GM21723 (cell line): ENCODE data around the gene MAPKAPK2.

Source experiments
- ATAC-seq: cut with Tn5 transposase; IDR thresholded peaks from one replicate; pipeline ENCODE4 v1.9.1; 2021; ENCODE audit warnings: mild to moderate bottlenecking, moderate library complexity; ENCODE audit not compliant: unreplicated experiment

MAPKAPK2 gene

DNA sequence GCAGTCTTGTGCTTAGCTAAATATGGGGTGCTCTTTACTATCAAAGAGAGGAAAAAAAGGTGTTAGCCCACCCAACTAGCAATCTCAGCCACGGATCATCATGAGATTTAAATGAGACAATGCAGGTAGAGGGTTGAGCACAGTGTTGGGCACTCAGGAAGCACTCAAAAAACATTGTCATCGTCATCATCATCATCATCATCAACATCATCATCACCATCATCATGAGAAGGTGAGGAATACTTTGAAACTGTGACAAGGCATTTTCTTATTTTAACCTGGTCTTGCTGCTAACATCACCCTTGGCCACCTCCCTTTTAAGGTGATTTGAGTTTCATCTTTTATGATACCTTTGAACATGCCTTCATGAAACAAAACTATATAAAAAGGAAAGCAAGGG is 3.3 kb upstream of the MAPKAPK2 start:
- ATAC-seq, result no peak

DNA sequence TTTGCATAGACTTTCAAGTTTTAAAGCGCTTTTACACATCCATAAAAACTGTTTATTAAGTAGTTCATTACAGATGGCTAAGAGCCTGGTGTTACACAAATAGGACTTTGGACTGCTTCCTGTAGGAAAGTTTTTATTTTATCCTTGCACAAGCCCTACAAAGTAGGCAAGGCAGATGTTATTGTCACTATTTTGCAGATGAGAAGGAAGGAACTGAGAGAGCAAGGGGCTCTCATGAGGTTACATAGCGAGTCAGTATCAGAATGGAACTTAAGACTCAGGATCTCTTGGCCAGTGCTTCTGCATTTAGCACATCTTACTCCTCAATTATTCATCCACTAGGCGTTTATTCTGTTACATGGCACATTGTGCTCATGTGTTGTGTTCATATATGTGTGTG is 2.6 kb upstream of the MAPKAPK2 start:
- no peak for ATAC-seq

DNA sequence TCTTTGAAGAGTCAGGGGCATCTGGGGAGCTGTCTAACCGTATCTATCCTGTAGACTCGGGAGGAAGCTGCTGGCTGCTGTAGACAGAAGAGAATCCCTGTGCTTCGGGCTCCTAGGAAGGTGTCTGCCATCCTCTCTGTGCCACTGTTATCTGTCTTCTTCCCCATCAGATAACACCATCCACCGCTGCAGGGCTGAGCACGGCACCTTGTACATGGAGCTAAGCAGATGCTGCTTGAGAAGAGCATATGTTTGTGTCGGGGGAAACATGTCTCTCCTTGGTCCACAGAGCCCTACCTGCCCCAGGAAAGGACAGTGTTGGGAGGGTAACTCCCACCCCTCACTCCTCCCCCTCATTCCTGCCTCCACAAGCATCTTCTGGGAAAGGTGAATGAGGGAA is 1.4 kb upstream of the MAPKAPK2 start:
- ATAC-seq, result no peak

DNA sequence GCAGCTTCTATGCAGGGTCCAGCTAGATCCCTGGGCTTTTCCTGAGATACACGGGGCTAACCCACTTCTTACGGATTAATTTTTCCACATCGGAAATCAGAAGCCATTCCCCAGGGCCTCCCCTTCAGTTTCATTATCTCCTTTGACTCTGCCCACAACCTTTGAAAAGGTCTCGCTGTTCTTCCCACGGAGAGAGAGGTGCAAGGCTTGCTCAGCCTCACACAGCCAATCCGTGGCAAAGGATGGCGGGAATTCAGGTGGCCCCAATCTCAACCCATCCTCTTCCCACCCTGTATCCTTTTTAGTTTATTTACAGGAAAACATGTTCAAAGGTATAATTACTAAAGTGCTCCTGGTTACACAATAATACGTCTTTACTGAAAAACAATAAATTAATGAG is 702 bp upstream of the MAPKAPK2 start:
- ATAC-seq, result no peak

DNA sequence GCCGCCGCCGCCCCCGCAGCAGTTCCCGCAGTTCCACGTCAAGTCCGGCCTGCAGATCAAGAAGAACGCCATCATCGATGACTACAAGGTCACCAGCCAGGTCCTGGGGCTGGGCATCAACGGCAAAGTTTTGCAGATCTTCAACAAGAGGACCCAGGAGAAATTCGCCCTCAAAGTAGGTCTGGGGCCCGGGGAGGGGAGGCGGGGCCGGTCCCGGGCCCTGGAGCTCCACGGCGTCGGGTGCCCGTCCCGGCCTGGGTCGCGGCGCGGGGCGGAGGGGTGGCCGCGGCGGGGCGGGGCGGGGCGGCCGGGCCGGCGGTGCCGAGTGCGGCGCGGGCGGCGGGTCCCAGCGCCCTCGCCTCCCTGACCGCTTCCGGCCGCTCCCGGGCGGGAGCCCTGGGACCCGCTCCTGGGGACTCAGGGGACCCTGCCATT is 646 bp downstream of the MAPKAPK2 start:
- peak; percentile 29 for ATAC-seq

DNA sequence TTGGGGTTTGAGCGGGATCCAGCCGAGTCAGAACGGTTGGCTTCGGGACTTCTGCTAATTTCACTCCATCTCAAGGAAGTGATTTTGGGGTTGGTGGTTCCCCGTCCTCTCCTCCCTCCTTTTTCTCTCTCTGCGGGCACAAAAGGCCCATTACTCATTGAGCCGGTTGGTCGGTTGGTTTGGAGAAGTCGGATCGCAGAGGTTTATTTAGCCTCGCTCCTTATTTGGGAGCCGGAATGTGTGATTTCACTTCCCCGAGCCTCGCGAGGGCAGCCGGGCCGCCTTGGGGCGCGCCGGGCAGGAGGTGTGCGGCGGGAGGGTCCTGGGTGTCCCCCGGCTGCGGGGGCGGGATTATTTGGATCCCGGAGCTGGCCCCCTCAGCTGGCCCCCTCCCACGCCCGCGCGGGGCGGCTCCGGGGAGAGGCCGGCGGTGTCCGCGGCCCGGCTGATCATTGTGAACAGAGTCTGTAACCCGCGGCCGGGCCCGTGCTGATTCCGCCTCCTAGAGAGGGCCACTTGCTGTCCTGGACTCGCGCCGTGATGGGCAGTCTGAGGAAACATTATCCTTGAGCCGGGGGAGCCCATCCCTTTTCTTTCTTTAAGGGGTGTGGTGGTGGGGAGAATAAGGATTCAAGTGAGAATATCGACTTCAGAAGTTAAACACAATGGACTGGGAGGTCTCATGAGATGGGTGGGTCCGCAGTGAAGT is 1.2 kb downstream of the MAPKAPK2 start:
- ATAC-seq, result peak; percentile 12

DNA sequence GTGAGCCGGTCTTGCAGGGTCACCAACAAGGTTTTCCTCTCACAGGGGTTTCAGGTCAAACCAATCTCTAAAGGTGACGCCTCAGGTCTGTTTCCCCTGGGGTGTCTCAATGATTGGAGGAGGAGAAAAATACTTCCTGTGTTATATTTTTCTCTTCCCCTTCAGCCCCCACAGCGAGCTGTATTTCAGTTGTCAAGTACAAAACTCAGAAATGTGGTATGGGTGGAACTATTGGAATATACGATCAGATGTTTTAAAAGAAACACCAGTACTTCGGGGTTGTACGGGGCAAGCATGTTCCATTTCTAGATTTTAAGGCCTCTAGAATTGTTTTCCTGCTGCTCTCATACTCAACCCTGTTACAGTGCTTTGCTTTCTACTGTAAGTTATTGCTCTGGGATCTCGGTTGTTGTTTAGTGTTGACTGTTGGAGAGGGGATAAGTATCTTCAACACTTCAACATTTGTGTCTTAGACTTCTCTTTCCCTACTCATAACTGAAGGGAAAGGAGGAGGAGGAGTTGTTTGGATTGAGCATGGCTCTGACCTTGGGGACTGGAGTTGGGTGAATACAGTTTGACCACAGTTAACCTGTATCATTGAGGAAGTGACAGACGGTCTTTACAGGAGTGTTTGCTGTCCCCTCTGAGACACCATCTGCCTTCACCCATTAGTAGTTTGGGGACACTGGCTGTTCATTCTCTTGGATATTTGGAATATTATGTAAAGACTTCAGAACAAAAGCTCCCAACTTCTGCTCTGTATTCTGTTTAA is 2.0 kb downstream of the MAPKAPK2 start:
- ATAC-seq, result peak; percentile 35

DNA sequence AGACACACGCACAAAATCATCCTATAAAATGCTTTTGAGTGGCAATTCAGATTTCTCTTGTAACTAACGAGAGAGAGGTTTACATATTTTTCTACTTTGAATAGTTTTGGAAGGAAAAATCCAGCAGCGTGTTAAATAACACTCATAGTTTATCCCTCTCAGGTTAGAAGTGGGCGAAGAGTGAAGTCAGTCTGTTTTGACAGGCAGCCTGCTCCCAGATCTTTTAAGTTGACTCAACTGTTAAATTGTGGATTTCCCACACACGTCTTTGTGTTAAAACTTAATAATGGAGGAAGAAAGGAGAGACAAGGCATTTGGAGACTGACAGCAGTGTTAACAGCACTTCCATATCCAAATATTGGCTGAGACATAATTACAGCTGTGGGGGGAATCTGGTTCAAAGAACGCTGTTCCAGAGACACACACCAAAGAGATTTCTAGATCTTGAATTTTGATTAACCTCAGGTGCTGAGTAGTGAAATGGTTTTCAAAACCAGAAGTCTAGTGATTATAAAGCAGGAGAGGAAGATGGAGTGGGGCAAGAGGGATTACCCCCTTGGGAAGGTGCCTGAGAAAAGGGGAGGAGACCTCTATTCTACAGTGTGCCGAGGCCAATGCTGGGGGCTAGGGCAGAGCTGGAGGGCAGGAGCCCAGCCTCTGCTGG is 2.7 kb downstream of the MAPKAPK2 start:
- no peak for ATAC-seq

DNA sequence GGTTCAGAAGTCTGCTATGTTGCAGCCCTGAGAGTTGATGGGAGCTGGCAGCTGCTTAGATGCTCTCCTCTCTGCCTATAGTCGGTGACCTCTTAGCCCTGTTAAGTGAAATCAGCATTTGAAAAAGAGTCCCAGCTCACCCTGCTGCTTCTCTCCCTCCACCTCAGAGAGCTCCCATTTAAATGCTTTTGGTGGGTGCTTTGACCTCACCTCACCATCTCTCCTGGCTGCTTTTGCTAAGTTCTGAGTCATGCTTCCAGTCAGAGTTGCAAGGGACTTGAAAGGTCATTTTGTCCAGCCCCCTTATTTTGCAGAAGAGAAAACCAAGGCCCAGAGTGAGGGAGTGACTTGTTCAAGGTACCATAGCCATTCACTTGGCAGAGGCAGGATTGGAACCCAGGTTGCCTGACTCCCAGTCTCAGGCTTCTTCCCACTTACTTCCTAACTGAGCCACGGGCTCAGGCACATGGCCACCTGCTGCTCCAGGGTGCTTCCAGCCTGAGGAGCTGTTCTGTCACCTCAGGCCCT is 3.3 kb downstream of the MAPKAPK2 start:
- no peak for ATAC-seq

DNA sequence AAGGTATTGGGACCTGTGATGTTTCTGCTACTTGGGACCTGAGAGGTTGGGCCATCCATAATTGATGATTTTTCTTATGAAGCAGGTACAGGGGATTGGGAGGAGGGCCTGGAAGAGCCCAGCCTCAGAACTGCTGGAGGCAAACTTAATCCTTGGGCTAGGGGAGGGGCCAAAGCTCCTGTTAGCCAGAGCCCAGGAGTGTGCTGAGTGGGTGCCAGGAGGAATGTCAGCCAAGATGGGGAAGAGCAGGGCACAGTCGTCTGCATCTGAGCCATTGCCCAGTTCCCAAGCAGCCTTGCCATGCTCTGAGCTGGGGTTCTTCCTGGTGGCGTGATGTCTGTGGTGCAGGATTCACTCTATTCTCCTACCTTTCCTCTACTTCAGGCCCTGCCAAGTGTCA is 5.8 kb downstream of the MAPKAPK2 start:
- ATAC-seq, result no peak

DNA sequence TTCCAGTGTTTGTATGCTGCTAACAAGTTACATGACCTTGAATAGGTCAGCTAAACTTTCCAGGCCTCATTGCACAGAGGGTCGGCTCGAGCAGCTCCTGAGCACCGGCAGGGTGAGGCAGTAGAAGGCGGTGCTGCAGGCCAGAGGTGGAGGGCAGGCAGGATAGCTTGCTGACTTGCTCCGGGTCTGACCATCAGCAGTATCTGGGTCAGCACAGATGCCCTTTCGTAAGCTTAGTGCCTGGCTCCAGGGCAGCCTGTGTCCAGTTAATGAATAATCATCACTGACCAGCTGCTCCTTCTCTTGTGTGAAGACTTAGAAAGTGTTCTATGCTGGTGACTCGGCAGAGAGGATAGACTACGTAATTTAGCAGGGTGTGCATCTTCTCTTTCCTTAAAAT is 6.9 kb downstream of the MAPKAPK2 start:
- ATAC-seq, result no peak

DNA sequence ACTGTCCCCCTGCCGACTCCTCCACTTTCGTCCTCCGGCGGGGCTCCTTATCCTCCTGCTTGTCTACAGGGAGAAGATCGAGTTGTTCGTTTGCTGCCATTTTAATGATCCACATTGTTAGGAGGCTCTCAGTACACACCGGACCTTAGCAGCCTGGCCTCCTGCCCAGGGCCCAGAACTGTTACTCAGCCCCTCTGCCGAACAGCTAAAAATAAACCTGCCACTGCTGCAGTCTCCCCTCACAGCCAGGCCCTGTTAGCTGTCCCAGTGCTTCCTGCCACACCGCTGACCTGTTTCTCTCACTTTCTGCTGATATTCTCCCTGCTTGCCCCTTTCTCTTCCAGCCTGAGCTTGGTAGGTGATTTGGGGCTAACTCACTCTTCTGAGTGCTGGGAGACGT is 8.3 kb downstream of the MAPKAPK2 start:
- ATAC-seq, result no peak

DNA sequence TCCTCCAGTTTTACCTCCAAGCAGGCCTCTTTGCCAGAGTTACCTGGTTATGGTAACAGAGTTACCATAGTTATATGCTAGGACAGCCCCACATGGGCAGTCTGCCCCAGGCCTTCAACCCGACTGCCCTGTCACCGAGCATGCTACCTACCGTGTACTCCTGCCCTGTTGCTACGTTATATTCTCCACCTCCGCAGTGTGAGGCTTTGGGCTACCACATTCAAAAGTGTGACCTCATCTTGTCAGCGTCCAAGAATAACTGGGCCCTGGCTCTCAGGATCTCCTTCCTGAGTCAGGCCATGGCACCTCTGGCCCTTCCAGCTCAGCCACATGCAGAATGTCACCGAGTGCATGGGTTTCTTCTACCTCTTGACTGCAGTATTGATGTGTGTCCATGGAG is 8.9 kb downstream of the MAPKAPK2 start:
- ATAC-seq, result no peak

DNA sequence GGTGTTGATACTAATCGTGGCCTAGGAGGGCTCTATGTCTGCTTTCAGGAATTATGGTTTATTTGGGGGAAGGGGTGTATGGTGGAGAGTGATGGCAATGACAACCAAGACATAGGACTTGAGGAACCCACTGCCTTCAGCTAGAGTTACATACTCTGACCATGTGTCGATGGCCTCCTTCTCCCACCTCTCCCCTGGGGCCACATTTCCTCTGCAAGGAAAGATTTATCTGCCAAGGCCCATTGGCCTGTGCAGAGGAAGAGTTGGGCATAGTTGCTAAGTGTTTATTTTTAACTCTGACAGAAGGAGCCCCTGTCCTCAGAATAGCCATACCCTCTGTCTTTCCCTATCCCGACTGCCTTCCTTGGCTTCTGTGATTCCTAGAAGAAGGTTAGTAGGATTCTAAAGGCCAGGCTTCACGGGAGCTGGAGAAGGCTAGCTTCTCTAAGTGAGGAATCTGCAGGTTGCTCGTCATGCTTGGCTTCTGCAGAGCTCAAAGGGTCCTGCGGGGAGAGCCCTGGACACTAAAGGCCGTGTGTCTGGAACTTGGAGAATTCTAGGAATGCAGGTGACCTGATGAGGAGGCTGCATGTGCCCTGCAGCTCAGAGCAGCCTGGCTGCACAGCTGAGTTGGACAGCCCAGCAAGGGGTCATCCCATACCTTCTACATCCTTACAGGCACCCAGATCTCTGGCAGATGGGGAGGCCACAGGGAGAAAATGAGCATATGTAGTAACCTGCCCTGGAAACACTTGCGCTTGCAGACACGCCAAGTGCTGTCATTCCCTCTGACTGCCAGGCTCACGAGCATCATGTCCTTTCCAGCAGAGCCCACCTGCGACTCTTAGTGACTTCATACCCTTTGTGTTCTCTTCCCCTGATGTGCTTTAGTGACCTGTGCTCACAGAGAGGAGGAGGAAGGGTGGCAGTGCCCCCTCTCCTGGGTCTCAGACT is 9.7 kb downstream of the MAPKAPK2 start:
- ATAC-seq, result no peak

DNA sequence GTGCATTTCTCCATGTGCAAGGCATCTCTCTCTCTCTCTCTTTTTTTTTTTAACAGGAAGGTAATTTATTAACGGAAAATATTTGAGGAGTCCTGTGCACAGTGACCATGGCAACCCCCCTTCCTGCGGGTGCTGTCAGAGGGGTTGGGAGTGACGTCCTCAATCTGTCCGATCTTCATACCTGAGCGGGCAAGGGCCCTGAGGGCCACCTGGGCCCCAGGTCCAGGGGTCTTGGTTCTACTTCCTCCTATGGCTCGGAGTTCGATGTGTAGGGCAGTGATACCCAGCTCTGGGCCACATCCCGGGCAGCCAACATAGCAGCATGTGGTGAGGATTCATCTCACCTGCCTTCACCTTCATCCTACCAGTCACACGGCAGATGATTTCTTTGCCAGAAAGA is 11.0 kb downstream of the MAPKAPK2 start:
- no peak for ATAC-seq

DNA sequence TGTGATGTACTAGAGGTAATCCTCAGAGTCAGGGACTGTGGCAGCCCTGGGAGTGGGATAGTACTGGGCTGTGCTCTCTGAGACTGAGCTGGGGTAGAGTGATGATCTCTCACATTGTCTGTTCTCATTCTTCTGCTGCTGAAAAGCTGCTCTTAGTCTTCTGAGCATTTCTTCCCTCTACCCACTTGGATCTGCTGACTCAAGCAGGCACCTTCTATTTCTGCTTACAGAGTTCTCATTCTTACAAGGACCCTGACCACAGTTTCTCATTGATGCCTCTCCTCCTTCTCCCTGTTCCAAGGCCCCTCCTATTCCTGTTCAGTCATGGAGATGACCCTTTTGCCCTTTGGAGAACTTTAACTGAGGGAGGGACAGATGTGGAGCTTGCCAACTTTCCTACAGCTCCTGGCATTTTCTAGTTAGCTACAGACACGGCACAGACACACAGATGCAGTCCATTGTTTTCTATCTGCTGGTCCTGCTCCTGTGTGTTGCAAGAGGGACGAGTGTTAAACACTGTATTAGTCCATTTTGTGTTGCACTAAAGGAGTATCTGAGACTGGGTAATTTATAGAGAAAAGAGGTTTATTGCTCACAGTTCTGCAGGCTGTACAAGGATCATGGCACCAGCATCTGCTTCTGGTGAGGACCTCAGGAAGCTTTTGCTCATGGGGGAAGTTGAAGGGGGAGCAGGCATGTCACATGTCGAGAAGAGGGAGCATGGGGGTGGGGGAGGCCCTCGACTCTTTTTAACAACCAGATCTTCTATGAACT is 12.3 kb downstream of the MAPKAPK2 start:
- ATAC-seq, result no peak

DNA sequence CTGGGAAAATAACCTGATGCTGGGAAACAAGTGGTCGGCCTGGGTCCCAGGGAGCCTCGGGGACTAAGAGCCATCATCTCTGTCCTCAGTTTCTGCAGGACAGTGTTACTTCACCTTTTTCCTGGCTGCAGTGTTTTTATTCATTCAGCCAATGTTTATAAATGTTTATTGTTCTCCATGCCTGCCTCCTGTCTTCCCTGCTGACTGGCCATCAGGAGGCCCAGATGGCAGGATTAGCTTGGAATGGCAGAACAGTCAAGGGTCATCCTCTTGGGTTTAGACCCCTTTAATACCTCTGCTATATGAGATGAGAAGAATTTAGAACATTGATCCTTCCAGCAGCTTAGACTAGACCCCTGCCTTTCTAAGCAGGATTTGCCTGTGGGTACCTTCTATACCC is 13.3 kb downstream of the MAPKAPK2 start:
- ATAC-seq, result no peak

DNA sequence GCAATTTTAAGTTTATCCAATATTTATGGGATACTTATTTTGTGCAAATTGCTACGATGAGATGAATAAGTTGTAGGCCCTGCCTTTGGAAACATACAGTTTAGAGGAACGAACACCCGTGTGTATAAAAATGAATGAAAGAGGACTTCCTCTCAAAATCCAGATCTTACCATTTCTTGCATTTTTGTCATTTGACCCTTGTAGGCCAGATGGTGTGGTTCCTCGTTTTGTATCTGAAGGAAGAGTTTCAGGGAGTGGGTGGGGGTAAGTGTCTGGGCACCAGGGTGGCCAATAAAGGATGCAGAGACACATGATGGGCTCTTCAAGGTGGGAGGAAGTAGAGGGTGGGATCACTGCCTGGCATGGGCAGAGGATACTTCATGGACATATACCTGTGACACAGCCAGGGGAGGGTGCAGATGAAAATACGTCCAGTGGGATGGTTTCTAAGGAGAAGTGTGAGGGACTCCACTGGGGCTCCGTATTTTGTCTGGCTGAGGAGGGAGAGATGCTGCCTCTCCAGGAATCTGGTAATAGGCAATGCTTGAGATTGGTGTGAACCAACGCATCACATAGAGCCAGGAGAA is 14.4 kb downstream of the MAPKAPK2 start:
- ATAC-seq, result no peak

DNA sequence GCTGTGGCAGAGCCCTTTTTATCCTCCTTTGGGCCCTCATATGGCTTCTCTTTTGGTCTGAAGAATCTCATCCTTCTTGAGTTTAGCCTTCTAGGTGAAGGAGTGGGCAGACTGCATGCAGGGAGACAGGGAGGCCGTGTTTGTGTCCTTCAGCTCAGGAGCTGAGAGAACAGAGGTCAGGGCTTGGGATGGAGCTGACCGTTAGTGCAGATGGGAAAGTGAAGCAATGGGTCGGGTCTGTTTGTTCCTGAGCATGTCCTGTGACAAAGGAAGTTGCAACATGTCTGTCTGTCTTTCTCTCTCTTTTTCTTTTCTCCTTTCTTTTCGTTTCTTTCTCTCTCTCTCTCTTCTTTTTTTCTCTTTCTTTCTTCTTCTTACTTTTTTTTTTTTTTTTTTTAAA is 14.9 kb downstream of the MAPKAPK2 start:
- ATAC-seq, result no peak
